ENCODE results near the gene SPSB1. TPM values are rescaled to one million over a fixed set of nuclear protein-coding genes. Genes with fewer than 3 reads are reported as not detected.

The SPSB1 gene
- total RNA-seq, 1 experiment from 2014 or later: 2.9 TPM

- H3K36me3 Mint-ChIP-seq (ENCODE audit: insufficient read depth in 1 of 3, low read depth in 3 of 3): no peaks in the 10 kb centered on the region
- no peaks in the 10 kb centered on the region for H3K79me1 ChIP-seq (ENCODE audit: insufficient read depth, low read depth, low read length, poor library complexity, severe bottlenecking)
- no peak for DNase-seq
- no peak overlapping the region for H4K5ac ChIP-seq (ENCODE audit: insufficient read length, low read depth, low read length)
- no peaks in the 10 kb centered on the region for H3K23me2 ChIP-seq (ENCODE audit: insufficient read length, low read depth, low read length, poor library complexity, severe bottlenecking)
- H3K18ac ChIP-seq (ENCODE audit: insufficient read length, low read depth, low read length): no peak overlapping the region
- WGBS (ENCODE audit: extremely low coverage, insufficient read length, low lambda C conversion rate): no CpG with 5 or more reads among the region's 16 CpGs
- no peak overlapping the region for H2BK20ac ChIP-seq (ENCODE audit: low read depth, low read length, poor library complexity, severe bottlenecking)
- H3T11ph ChIP-seq (ENCODE audit: low read length): no peak overlapping the region
- H3K4me3 Mint-ChIP-seq: no peak overlapping the region
- H4K91ac ChIP-seq (ENCODE audit: insufficient read length, low read depth, low read length): no peak overlapping the region
- H3K56ac ChIP-seq (ENCODE audit: insufficient read length, low read depth, low read length): no peak overlapping the region
- H2BK5ac ChIP-seq (ENCODE audit: insufficient read length, low read length): no peak overlapping the region
- H3K27me3 Mint-ChIP-seq (ENCODE audit: low read depth): no peaks in the 10 kb centered on the region
- H3K9me3 ChIP-seq (ENCODE audit: control insufficient read depth, low read depth, low read length): no peaks in the 10 kb centered on the region
- H3K4ac ChIP-seq (ENCODE audit: low read depth, low read length): no peak overlapping the region; the same call in 1 of the 2 replicates
- H4K8ac ChIP-seq (replicated peaks; ENCODE audit: insufficient read length, low read depth, low read length): no peak overlapping the region
- no peaks in the 10 kb centered on the region for H3K9me3 Mint-ChIP-seq
- H3K23ac ChIP-seq (ENCODE audit: insufficient read length, low read depth, low read length): no peak overlapping the region
- H3K27ac ChIP-seq (ENCODE audit: insufficient read length, low read depth, low read length): no peak overlapping the region
- no peak overlapping the region for H2BK120ac ChIP-seq (ENCODE audit: low read depth, low read length, poor library complexity, severe bottlenecking)
- H2BK12ac ChIP-seq (ENCODE audit: insufficient read length, low read depth, low read length): peak overlapping the region; percentile 58
- H2AFZ ChIP-seq (ENCODE audit: low read length): no peak overlapping the region
- H3K27me3 ChIP-seq (ENCODE audit: insufficient read depth, low read length): no peaks in the 10 kb centered on the region
- no peak overlapping the region for H3K9ac ChIP-seq (ENCODE audit: extremely low read depth, insufficient read length, low read length)
- TF ChIP-seq CTCF (conservative IDR thresholded peaks at IDR 0.05): no peak
- H3K4me1 Mint-ChIP-seq: peaks cover 3 to 18% of the 10 kb centered on the region in 2 experiments
- H4K20me1 ChIP-seq (ENCODE audit: control insufficient read depth, insufficient read depth, insufficient read length): no peaks in the 10 kb centered on the region
- H3K79me2 ChIP-seq (ENCODE audit: insufficient read depth, low read length): no peaks in the 10 kb centered on the region
- no peaks in the 10 kb centered on the region; the same call in 1 of the 2 replicates for H3K4me1 ChIP-seq (ENCODE audit: insufficient read depth, low read length)
- H3K4me2 ChIP-seq (ENCODE audit: insufficient read depth, insufficient read length, low read length): no peak overlapping the region
- peak overlapping the region; percentile 81 for H3K14ac ChIP-seq (ENCODE audit: insufficient read depth, low read length)
- no peak overlapping the region for H2BK15ac ChIP-seq (ENCODE audit: low read depth, low read length)
- H2AK5ac ChIP-seq (ENCODE audit: insufficient read length, low read length): no peak overlapping the region
- no peak overlapping the region for H3K27ac Mint-ChIP-seq
These were observed 77.5 kb downstream of the SPSB1 start for GRCh38 chr1:9369964-9370788.

Data from H9 (cell line).